GM10248 (cell line): Measurements from ENCODE around the gene SYT6.

Experiments
- CTCF ChIA-PET: fragments of 300-600 bp; sonication (Branson Sonifier 250); formaldehyde crosslinking; extraction: SDS; loops from one replicate; lab custom pipeline; 2021; ENCODE audit warnings: antibody characterized with exemption; lab: Yijun Ruan, JAX
- POLR2A ChIA-PET: fragments of 350-650 bp; sonication (Branson Sonifier 250); formaldehyde crosslinking; extraction: SDS; loops from one replicate; lab custom pipeline; 2020; ENCODE audit warnings: antibody characterized with exemption; lab: Yijun Ruan, JAX
- DNase-seq: peaks from one replicate; pipeline ENCODE4 v3.0.0; 2012; ENCODE audit errors: extremely low spot score
- TF ChIP-seq, protein P1 (sequence below): IDR thresholded peaks from 2 replicates; pipeline ENCODE4 v1.5.1; 2012; ENCODE audit warnings: mild to moderate bottlenecking, low read depth; ENCODE audit errors: extremely low read depth, missing control alignments, control extremely low read depth

Gene SYT6

DNA sequence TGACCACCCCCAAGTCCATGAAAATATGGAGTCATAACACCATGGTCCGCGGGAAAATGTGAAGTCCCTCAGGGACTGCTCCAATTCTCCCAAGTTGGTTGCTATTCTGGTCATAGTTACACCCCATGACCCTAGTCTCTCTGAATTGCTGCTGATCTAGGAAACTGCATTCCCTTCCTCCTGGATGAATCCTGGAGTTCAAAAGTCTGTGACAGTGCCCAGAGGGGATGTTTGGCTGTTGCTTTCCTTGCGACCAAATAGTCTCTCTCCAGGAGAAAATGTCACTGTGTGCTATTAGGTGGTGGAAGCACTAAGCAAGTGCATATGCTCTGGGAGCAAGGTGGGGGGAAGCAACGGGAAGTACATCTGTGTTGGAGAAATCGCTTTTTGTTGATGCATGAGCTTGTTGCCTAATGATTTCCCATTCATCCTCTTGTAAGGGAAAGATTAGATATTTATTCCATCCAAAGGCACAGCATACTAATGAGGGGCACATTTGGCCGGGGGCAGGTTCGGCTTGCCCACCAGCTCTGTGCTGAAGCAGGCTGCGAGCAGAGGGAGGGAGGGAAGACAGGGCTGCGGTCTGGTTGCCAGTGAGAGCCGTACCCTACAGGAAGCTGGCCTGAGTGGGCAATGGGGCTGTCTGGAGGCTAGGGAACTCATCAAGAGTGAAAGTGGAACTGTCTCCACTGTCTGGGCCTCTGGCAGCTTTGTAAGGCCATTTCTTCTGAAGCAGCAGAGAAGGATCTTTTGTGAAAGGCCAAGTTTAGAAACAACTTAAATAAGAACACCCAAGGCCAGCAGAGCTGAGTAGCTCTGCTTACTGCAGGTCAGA is 27.2 kb downstream of the SYT6 start:
- TF ChIP-seq, protein P1, sequence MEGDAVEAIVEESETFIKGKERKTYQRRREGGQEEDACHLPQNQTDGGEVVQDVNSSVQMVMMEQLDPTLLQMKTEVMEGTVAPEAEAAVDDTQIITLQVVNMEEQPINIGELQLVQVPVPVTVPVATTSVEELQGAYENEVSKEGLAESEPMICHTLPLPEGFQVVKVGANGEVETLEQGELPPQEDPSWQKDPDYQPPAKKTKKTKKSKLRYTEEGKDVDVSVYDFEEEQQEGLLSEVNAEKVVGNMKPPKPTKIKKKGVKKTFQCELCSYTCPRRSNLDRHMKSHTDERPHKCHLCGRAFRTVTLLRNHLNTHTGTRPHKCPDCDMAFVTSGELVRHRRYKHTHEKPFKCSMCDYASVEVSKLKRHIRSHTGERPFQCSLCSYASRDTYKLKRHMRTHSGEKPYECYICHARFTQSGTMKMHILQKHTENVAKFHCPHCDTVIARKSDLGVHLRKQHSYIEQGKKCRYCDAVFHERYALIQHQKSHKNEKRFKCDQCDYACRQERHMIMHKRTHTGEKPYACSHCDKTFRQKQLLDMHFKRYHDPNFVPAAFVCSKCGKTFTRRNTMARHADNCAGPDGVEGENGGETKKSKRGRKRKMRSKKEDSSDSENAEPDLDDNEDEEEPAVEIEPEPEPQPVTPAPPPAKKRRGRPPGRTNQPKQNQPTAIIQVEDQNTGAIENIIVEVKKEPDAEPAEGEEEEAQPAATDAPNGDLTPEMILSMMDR = no peak
- peak; percentile 59 for DNase-seq
- ChIA-PET CTCF (interaction anchor here (1.7 to 1.9 kb wide), 2 partner anchors 9 to 10 kb away, joined by 6 to 10 read pairs; no protein-coding TSS in a partner anchor), POLR2A (no interaction called here)

DNA sequence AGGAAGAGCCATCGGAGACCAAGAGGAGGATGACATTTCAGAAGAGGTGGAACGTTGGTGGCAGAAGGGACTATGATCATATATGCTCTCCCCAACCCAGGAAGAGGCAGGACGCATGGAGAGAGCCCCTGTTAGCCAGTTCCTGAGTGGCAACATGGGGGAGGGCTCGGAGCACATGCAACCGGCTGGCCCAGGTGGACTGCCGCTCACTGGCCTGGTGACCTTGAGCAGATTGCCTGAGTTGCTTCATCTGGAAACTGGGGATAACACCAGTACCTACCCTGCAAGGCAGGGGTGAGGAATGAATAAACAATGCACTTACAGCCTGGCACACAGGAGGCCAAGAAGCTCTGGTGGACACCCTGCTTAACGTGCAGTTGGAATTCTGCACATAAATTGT is 29.0 kb downstream of the SYT6 start:
- TF ChIP-seq, protein P1 = no peak
- POLR2A ChIA-PET = no interaction called here
- CTCF ChIA-PET = interaction anchor here (1.1 kb wide), 1 partner anchor 14 kb away, joined by 3 read pairs; no protein-coding TSS in a partner anchor
- DNase-seq = no peak

DNA sequence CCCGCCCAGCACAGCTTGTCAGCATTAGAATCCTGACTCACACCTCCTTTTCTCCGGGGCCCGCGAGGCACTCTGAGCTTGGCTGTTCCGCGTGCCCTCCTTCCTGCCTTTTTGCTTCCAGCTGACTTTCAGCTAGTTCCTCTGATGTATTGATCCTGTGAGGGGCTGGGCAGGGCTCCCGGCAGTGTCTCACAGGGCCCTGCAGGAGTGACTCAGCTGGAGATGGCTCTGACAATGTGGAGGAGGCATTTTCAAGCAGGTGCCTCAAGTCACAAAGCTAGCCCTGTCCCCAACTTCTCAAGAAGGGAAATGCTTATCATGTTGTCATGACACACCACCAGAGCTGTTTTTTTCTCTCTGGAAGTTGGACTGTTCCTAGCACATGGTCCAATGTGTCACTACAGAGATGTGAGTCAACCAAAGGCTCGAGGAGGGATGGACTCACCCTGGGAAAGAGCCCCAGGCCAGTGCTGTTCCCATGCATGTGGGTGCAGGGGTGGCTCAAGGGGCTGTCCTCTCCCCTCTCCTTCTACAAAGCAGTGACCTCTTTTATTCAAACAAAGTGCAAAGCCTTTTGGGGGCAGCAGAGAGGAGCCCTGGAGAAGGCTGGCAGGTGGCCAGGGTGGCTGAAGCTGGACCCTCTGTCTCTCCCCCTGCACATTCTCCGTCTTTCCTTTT is 30.6 kb downstream of the SYT6 start:
- CTCF ChIA-PET = interaction anchor here (1.1 kb wide), 1 partner anchor 15 kb away, joined by 3 read pairs; no protein-coding TSS in a partner anchor
- POLR2A ChIA-PET = no interaction called here
- no peak for DNase-seq
- TF ChIP-seq, protein P1 = no peak

DNA sequence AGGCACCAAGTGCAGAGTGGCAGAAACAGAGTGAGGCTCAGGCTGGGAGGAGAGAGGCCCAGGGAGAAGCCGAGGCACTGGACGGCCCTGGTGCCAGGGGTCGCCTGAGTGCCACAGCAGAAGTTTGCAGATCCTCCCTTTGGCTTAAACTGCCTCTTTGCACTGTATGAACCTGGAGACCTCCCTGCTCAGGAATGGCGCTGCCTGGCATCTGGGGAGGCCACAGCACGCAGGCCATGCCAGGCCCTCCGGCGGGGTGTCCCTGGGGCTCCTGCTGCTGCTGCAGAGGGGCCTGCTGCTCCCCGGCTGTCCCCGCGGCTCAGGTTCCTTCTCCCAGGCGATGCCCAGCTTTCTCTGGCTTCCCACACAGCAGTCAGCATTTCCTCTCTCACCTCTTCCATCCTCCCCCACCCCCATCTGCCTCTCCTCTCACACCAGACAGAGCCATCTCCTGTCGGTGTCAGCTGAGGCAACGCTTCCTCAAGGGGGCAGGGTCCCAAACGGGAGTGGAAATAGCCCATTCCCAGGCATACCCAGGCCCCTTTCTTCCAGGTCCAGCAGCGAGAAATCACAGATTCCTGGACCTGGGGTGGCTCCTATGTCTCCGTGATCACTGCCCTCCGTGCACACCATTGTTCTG is 35.2 kb downstream of the SYT6 start:
- TF ChIP-seq, protein P1 = no peak
- CTCF ChIA-PET = interaction anchor here (2.0 to 3.0 kb wide), 2 partner anchors 9 to 165 kb away, joined by 5 to 10 read pairs; no protein-coding TSS in a partner anchor
- POLR2A ChIA-PET = no interaction called here
- DNase-seq = no peak

DNA sequence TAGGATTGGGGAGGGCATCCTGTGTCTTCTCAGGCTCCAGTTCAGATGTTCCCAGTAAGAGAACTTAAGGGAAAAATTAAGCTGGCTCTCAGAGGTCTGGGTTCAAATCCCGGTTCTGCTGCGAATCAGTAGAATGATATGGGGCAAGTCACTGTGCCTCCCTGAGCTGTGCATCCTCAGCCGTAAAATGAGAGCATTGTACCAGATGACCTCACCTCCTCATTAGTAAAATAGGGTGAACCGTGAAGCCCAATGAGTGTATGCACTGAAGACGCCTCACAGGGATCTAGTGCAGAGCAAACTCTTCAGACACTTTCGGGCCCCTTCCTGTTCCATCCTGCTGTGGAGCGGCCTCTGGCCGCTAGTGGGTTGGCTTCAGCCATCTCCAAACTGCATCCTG is 36.0 kb downstream of the SYT6 start:
- DNase-seq = no peak
- TF ChIP-seq, protein P1 = no peak
- CTCF ChIA-PET = interaction anchor here (3.0 kb wide), 1 partner anchor 9 kb away, joined by 10 read pairs; no protein-coding TSS in a partner anchor
- POLR2A ChIA-PET = no interaction called here

DNA sequence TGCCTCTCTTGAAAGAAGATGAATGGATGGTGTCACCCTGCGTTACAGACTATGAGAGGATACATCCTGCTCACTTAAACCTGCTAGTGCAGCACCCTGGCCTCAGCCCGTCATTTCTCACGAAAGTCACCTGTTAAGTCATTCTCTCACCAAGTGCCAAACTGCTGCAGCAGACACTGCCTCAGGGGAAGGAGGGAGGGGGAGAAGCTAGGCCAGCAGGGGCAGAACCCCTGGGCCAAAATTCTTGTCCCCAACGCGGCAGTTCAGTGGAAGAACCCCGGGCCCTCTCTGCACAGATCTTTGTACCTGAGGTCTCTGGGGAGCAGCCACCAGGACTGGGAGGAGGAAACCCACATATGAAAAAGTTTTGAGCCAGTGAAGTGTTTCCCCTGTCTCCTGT is 37.6 kb downstream of the SYT6 start:
- TF ChIP-seq, protein P1 = no peak
- DNase-seq = no peak
- POLR2A ChIA-PET = no interaction called here
- CTCF ChIA-PET = interaction anchor here (3.0 kb wide), 1 partner anchor 11 kb away, joined by 10 read pairs; no protein-coding TSS in a partner anchor
